ENCODE measurements around the gene MAOA. TPM values are rescaled to one million over a fixed set of nuclear protein-coding genes. Genes with fewer than 3 reads are reported as not detected.
"Not testable (repeated sequence)": the region's sequence is repeated elsewhere in the genome, so short reads cannot be mapped to it uniquely, and the experiment has no call there.

Gene MAOA
- total and polyA plus RNA-seq, 2 of the 13 experiments (the other 11 are each of a cell fraction or from before 2014, with no cell fraction given): 13.4 to 14.7 TPM

GRCh38 chrX:43675965-43676628 lies 20.0 kb downstream of the MAOA start:
- H3K27me3 ChIP-seq (ENCODE audit: control insufficient read depth in 1 of 2, insufficient read depth in 2 of 2, low read length in 2 of 2); H3K36me3 ChIP-seq (replicated peaks in 1 of 2; ENCODE audit: control insufficient read depth in 1 of 2, insufficient read depth in 2 of 2, low read length in 2 of 2); H2AFZ ChIP-seq (ENCODE audit: low read length); ATAC-seq; DNase-seq (ENCODE audit: low spot score); H3K4me2 ChIP-seq (ENCODE audit: low read depth, low read length); H3K9ac ChIP-seq (ENCODE audit: insufficient read depth, low read depth, low read length); H3K79me2 ChIP-seq (ENCODE audit: insufficient read depth, low read length); intact Hi-C loops (cut with micrococcal nuclease; ENCODE audit: unreplicated experiment); H3K4me3 ChIP-seq (replicated peaks in 1 of 3; ENCODE audit: insufficient read depth in 1 of 3, low read depth in 2 of 3, low read length in 3 of 3); H3K9me3 ChIP-seq (ENCODE audit: low read length); BruUV-seq (replicated peaks); in situ Hi-C loops (cut with HindIII; ENCODE audit: extremely low pct_ligation_motif_present, low pct_unique_long_range_greater_than_20kb); CTCF ChIA-PET (ENCODE audit: low intra/inter-chr PET ratio, low total read pairs); H3K27ac ChIP-seq (ENCODE audit: extremely low read length, insufficient read depth, low read length); FAIRE-seq; H4K20me1 ChIP-seq (ENCODE audit: insufficient read depth, low read length); TF ChIP-seq FOXA1 (IDR thresholded peaks at IDR 0.05): not testable (repeated sequence)
- TF ChIP-seq, protein P1, sequence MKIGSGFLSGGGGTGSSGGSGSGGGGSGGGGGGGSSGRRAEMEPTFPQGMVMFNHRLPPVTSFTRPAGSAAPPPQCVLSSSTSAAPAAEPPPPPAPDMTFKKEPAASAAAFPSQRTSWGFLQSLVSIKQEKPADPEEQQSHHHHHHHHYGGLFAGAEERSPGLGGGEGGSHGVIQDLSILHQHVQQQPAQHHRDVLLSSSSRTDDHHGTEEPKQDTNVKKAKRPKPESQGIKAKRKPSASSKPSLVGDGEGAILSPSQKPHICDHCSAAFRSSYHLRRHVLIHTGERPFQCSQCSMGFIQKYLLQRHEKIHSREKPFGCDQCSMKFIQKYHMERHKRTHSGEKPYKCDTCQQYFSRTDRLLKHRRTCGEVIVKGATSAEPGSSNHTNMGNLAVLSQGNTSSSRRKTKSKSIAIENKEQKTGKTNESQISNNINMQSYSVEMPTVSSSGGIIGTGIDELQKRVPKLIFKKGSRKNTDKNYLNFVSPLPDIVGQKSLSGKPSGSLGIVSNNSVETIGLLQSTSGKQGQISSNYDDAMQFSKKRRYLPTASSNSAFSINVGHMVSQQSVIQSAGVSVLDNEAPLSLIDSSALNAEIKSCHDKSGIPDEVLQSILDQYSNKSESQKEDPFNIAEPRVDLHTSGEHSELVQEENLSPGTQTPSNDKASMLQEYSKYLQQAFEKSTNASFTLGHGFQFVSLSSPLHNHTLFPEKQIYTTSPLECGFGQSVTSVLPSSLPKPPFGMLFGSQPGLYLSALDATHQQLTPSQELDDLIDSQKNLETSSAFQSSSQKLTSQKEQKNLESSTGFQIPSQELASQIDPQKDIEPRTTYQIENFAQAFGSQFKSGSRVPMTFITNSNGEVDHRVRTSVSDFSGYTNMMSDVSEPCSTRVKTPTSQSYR (CRISPR knock-in tag; IDR thresholded peaks at IDR 0.05; ENCODE audit: borderline replicate concordance): peak; percentile 60; the same call in 1 of the 2 replicates
- peak; percentile 27; the same call in 1 of the 2 replicates for TF ChIP-seq FOXA1 (CRISPR knock-in tag; IDR thresholded peaks at IDR 0.05)
- POLR2A ChIA-PET: interaction anchor here (0.9 kb wide), 1 partner anchor 18 kb away, joined by 3 read pairs; no protein-coding TSS in a partner anchor
- 80% methylated on average over 8 of the region's 19 CpGs for WGBS (ENCODE audit: low lambda C conversion rate)
- H3K4me1 ChIP-seq (ENCODE audit: insufficient read depth, low read length): peaks cover 47% of the 10 kb centered on the region

GRCh38 chrX:43676971-43677572 lies 21.0 kb downstream of the MAOA start:
- no peaks in the 10 kb centered on the region for H4K20me1 ChIP-seq (ENCODE audit: insufficient read depth, low read length)
- no peaks in the 10 kb centered on the region for H3K9me3 ChIP-seq (ENCODE audit: low read length)
- H3K27ac ChIP-seq (ENCODE audit: extremely low read length, insufficient read depth, low read length): peak overlapping the region; percentile 83
- peak; percentile 77 for DNase-seq (ENCODE audit: low spot score)
- H3K4me1 ChIP-seq (ENCODE audit: insufficient read depth, low read length): peaks cover 51% of the 10 kb centered on the region
- no peaks in the 10 kb centered on the region for H3K79me2 ChIP-seq (ENCODE audit: insufficient read depth, low read length)
- intact Hi-C loops (cut with micrococcal nuclease; ENCODE audit: unreplicated experiment): no loop called here
- no peak overlapping the region for H3K4me2 ChIP-seq (ENCODE audit: low read depth, low read length)
- peak; percentile 87 for ATAC-seq
- H2AFZ ChIP-seq (ENCODE audit: low read length): no peak overlapping the region
- no peaks in the 10 kb centered on the region for H3K36me3 ChIP-seq (replicated peaks in 1 of 2; ENCODE audit: control insufficient read depth in 1 of 2, insufficient read depth in 2 of 2, low read length in 2 of 2)
- no peak overlapping the region for H3K4me3 ChIP-seq (replicated peaks in 1 of 3; ENCODE audit: insufficient read depth in 1 of 3, low read depth in 2 of 3, low read length in 3 of 3)
- H3K27me3 ChIP-seq (ENCODE audit: control insufficient read depth in 1 of 2, insufficient read depth in 2 of 2, low read length in 2 of 2): no peaks in the 10 kb centered on the region
- CTCF ChIA-PET (ENCODE audit: low intra/inter-chr PET ratio, low total read pairs): no interaction called here
- peak; percentile 77 for FAIRE-seq
- peak overlapping the region; percentile 58 for H3K9ac ChIP-seq (ENCODE audit: insufficient read depth, low read depth, low read length)
- no TSS peak for BruUV-seq (replicated peaks)
- in situ Hi-C loops (cut with HindIII; ENCODE audit: extremely low pct_ligation_motif_present, low pct_unique_long_range_greater_than_20kb): no loop called here
- POLR2A ChIA-PET: interaction anchor here (1.0 to 1.1 kb wide), 2 partner anchors 17 to 21 kb away, joined by 3 to 5 read pairs; partner anchors contain the start of gene MAOA
- TF ChIP-seq RFX5 (IDR thresholded peaks at IDR 0.05; ENCODE audit: low read depth, low read length): peak; percentile 53; the same call in 1 of the 2 replicates
- no peak for TF ChIP-seq RNF219 (CRISPR knock-in tag; IDR thresholded peaks at IDR 0.05)
- TF ChIP-seq TBL1XR1 (IDR thresholded peaks at IDR 0.05; ENCODE audit: borderline replicate concordance, low read length, partially characterized antibody): no peak
- TF ChIP-seq TCF12 (IDR thresholded peaks at IDR 0.05): no peak
- no peak for TF ChIP-seq TCF12 (CRISPR knock-in tag; IDR thresholded peaks at IDR 0.05)
- TF ChIP-seq, protein P2, sequence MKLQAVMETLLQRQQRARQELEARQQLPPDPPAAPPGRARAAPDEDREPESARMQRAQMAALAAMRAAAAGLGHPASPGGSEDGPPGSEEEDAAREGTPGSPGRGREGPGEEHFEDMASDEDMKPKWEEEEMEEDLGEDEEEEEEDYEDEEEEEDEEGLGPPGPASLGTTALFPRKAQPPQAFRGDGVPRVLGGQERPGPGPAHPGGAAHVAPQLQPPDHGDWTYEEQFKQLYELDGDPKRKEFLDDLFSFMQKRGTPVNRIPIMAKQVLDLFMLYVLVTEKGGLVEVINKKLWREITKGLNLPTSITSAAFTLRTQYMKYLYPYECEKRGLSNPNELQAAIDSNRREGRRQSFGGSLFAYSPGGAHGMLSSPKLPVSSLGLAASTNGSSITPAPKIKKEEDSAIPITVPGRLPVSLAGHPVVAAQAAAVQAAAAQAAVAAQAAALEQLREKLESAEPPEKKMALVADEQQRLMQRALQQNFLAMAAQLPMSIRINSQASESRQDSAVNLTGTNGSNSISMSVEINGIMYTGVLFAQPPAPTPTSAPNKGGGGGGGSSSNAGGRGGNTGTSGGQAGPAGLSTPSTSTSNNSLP (IDR thresholded peaks at IDR 0.05; ENCODE audit: low read depth, low read length): 0 out of 2 replicates have a peak, but pooled peaks have one; percentile 27
